ENCODE results near the gene NLRP8.
"Not testable (repeated sequence)": the region's sequence is repeated elsewhere in the genome, so short reads cannot be mapped to it uniquely, and the experiment has no call there.

Gene NLRP8

GRCh38 chr19:55947532-55947931 lies at the start of gene NLRP8:
Gene NLRP8 (plus strand): TSS chr19:55947832.
- no peak for DNase-seq (ENCODE audit: low read depth in 2 of 2)

- DNase-seq (ENCODE audit: low read depth in 2 of 2) = no peak
Measured at GRCh38 chr19:55898911-55899310, 48.7 kb upstream of the NLRP8 start.

- DNase-seq (ENCODE audit: low read depth in 2 of 2) = no peak
Measured at GRCh38 chr19:55901369-55902079, 46.1 kb upstream of the NLRP8 start.

GRCh38 chr19:55902080-55902751 lies 45.4 kb upstream of the NLRP8 start:
- DNase-seq (ENCODE audit: low read depth in 2 of 2) = no peak

- DNase-seq (ENCODE audit: low read depth in 2 of 2) = no peak
Measured at GRCh38 chr19:55907286-55907685, 40.3 kb upstream of the NLRP8 start.

- DNase-seq (ENCODE audit: low read depth in 2 of 2) = no peak
Measured at GRCh38 chr19:55907746-55908145, 39.9 kb upstream of the NLRP8 start.

- no peak for DNase-seq (ENCODE audit: low read depth in 2 of 2)
Measured at GRCh38 chr19:55909801-55910200, 37.8 kb upstream of the NLRP8 start.

- no peak for DNase-seq (ENCODE audit: low read depth in 2 of 2)
Measured at GRCh38 chr19:55912916-55913315, 34.7 kb upstream of the NLRP8 start.

GRCh38 chr19:55913643-55914268 lies 33.9 kb upstream of the NLRP8 start:
- DNase-seq (ENCODE audit: low read depth in 2 of 2) = no peak

- no peak for DNase-seq (ENCODE audit: low read depth in 2 of 2)
Measured at GRCh38 chr19:55923556-55923955, 24.1 kb upstream of the NLRP8 start.

- no peak for DNase-seq (ENCODE audit: low read depth in 2 of 2)
Measured at GRCh38 chr19:55927991-55928390, 19.6 kb upstream of the NLRP8 start.

GRCh38 chr19:55929258-55929657 lies 18.4 kb upstream of the NLRP8 start:
- DNase-seq (ENCODE audit: low read depth in 2 of 2) = not testable (repeated sequence)

GRCh38 chr19:55930996-55931515 lies 16.6 kb upstream of the NLRP8 start:
- DNase-seq (ENCODE audit: low read depth in 2 of 2) = no peak

- DNase-seq (ENCODE audit: low read depth in 2 of 2) = no peak
Measured at GRCh38 chr19:55931936-55932386, 15.7 kb upstream of the NLRP8 start, which contains the start of gene NLRP13. Gene NLRP13 (minus strand): TSS chr19:55932336. CDS start chr19:55932311, 25 bp downstream.

- no peak for DNase-seq (ENCODE audit: low read depth in 2 of 2)
Measured at GRCh38 chr19:55935206-55935605, 12.4 kb upstream of the NLRP8 start.

- DNase-seq (ENCODE audit: low read depth in 2 of 2) = no peak
Measured at GRCh38 chr19:55939206-55939605, 8.4 kb upstream of the NLRP8 start.

- DNase-seq (ENCODE audit: low read depth in 2 of 2) = no peak
Measured at GRCh38 chr19:55940306-55940705, 7.3 kb upstream of the NLRP8 start.

- DNase-seq (ENCODE audit: low read depth in 2 of 2) = not testable (repeated sequence)
Measured at GRCh38 chr19:55950566-55950965, 2.9 kb downstream of the NLRP8 start.

GRCh38 chr19:55956431-55956830 lies 8.8 kb downstream of the NLRP8 start:
- DNase-seq (ENCODE audit: low read depth in 2 of 2) = no peak

GRCh38 chr19:55958356-55958755 lies 10.7 kb downstream of the NLRP8 start:
- no peak for DNase-seq (ENCODE audit: low read depth in 2 of 2)

GRCh38 chr19:55959996-55960675 lies 12.5 kb downstream of the NLRP8 start:
- DNase-seq (ENCODE audit: low read depth in 2 of 2) = no peak

GRCh38 chr19:55962186-55962585 lies 14.6 kb downstream of the NLRP8 start:
- DNase-seq (ENCODE audit: low read depth in 2 of 2) = no peak
